K562 (cell line): ENCODE data around the gene CIART. TPM values are rescaled to one million over a fixed set of nuclear protein-coding genes. Genes with fewer than 3 reads are reported as not detected.
A peak's percentile ranks its signal among the peaks of the same experiment; 100 is the strongest.

ENCODE experiments used
- ATAC-seq: fragments of 200-7000 bp; cut with Tn5 transposase; 3 replicates; pipeline ENCODE4 v1.9.1; 2020; ENCODE audit warnings: moderate library complexity
- BruUV-seq: library from RNA; stranded (reverse); fragments of 400-500 nt; replicated peaks from 2 replicates; lab custom pipeline; 2021; lab: Mats Ljungman, UMichigan
- CTCF ChIA-PET: fragments of 300-600 bp; formaldehyde crosslinking; extraction: SDS; loops from one replicate; lab custom pipeline; 2021; ENCODE audit warnings: low intra/inter-chr PET ratio; lab: Yijun Ruan, JAX
- POLR2A ChIA-PET: fragments of 300-600, 350-650 bp; sonication (Branson Sonifier 250); formaldehyde crosslinking; extraction: SDS; loops from one replicate; lab custom pipeline; 2021; ENCODE audit warnings: antibody characterized with exemption, inconsistent platforms; lab: Yijun Ruan, JAX
- DNase-seq, 4 experiments: peaks; one replicate each; pipeline versions ENCODE4 v3.0.0 to v3.0.0-alpha.2; 2011 to 2018; ENCODE audit warnings: low spot score in 3 of 4, mixed read lengths in 3 of 4; ENCODE audit errors: extremely low read depth in 1 of 4
- FAIRE-seq: peaks from 2 replicates; lab custom pipeline; 2011; peaks lifted over from hg19 to GRCh38; lab: Jason Lieb, UNC
- H2AFZ ChIP-seq: 2 replicates; pipeline ENCODE4 v1.6.0; 2011; ENCODE audit warnings: low read depth, low read length, control low read depth, inconsistent platforms
- H3K27ac ChIP-seq: fragments of 200-600 bp; 3 replicates; pipeline ENCODE4 v1.8.0; 2011; ENCODE audit warnings: low read depth, mild to moderate bottlenecking, control low read depth, inconsistent platforms, low read length, moderate library complexity, mixed read lengths; ENCODE audit errors: extremely low read depth
- H3K27me3 ChIP-seq, 2 experiments: fragments of 300-600 bp in 1 of 2; 2 replicates in 1 of 2; 3 replicates in 1 of 2; pipeline versions ENCODE4 v1.6.0 to v1.8.0; 2011; ENCODE audit warnings: inconsistent platforms in 2 of 2, low read length in 2 of 2, mild to moderate bottlenecking in 1 of 2, mixed read lengths in 1 of 2, moderate library complexity in 1 of 2; ENCODE audit not compliant: control insufficient read depth in 2 of 2, insufficient read depth in 2 of 2
- H3K36me3 ChIP-seq: fragments of 300-600 bp; 3 replicates; pipeline ENCODE4 v1.8.0; 2011; ENCODE audit warnings: mild to moderate bottlenecking, low read length, inconsistent platforms; ENCODE audit not compliant: control insufficient read depth, insufficient read depth
- H3K4me1 ChIP-seq, 2 experiments: fragments of 200-600 bp in 1 of 2; replicated peaks in 1 of 2; 2 replicates in 1 of 2; 3 replicates in 1 of 2; pipeline versions ENCODE4 v1.5.1 to v1.8.0; 2011; ENCODE audit warnings: inconsistent platforms in 2 of 2, low read length in 2 of 2, mild to moderate bottlenecking in 1 of 2, mixed read lengths in 1 of 2, moderate library complexity in 1 of 2; ENCODE audit not compliant: control insufficient read depth in 2 of 2, insufficient read depth in 2 of 2
- H3K4me2 ChIP-seq: 2 replicates; pipeline ENCODE4 v1.6.1; 2011; ENCODE audit warnings: low read length, control low read depth, inconsistent platforms, mixed read lengths; ENCODE audit not compliant: insufficient read depth
- H3K4me3 ChIP-seq: fragments of 200-600 bp; sonication (generic), shearing (Covaris generic); 2 replicates; pipeline ENCODE4 v1.5.1; 2016; ENCODE audit warnings: control low read depth, inconsistent platforms
- H3K79me2 ChIP-seq: fragments of 200-600 bp; 3 replicates; pipeline ENCODE4 v1.8.0; 2011; ENCODE audit warnings: low read length, inconsistent platforms; ENCODE audit not compliant: control insufficient read depth, insufficient read depth
- H3K9ac ChIP-seq, 2 experiments: 2 replicates each; pipeline versions ENCODE4 v1.6.0 to v1.6.1; 2011; ENCODE audit warnings: low read depth in 2 of 2, low read length in 2 of 2, control low read depth in 1 of 2, inconsistent platforms in 1 of 2, mild to moderate bottlenecking in 1 of 2, mixed read lengths in 1 of 2; ENCODE audit not compliant: insufficient read depth in 1 of 2
- H3K9me1 ChIP-seq: one replicate; pipeline ENCODE4 v1.6.0; 2011; ENCODE audit warnings: inconsistent platforms, mild to moderate bottlenecking, low read length, moderate library complexity; ENCODE audit not compliant: control insufficient read depth, insufficient read depth
- H3K9me3 ChIP-seq: replicated peaks from 2 replicates; pipeline ENCODE4 v1.5.1; 2011; ENCODE audit warnings: low read depth, low read length, inconsistent platforms; ENCODE audit not compliant: control insufficient read depth, insufficient read depth
- H4K20me1 ChIP-seq: replicated peaks from 2 replicates; pipeline ENCODE4 v1.6.1; 2011; ENCODE audit warnings: low read length, inconsistent platforms, mixed read lengths; ENCODE audit not compliant: control insufficient read depth, insufficient read depth
- ILK ChIP-seq: fragments of 450-650 bp; IDR thresholded peaks from 2 replicates; pipeline ENCODE4 v1.6.1; 2016; ENCODE audit warnings: missing genetic modification characterization, low read depth, mild to moderate bottlenecking, missing compliant biosample characterization, moderate library complexity, borderline replicate concordance
- LEF1 ChIP-seq: fragments of 450-650 bp; IDR thresholded peaks from 2 replicates; pipeline ENCODE4 v1.6.1; 2016; ENCODE audit warnings: mild to moderate bottlenecking
- TBL1XR1 ChIP-seq, 2 experiments: IDR thresholded peaks; 2 replicates each; pipeline ENCODE4 v1.6.1; 2012; ENCODE audit warnings: improper control_type of control experiment in 2 of 2, low read length in 2 of 2, mild to moderate bottlenecking in 1 of 2
- ZNF766 ChIP-seq: fragments of 200-800 bp; sonication (Bioruptor generic); conservative IDR thresholded peaks from 2 replicates; pipeline ENCODE4 v1.6.1; 2016; ENCODE audit warnings: missing genetic modification characterization, missing compliant biosample characterization
- WGBS: fragments of 100-300 bp; shearing (Covaris generic); methylation state at CpG from one replicate; pipeline ENCODE4 v1.1.6; 2016; ENCODE audit warnings: low coverage, mixed read lengths; ENCODE audit not compliant: insufficient coverage; ENCODE audit errors: missing lambda C conversion rate; 5-methylcytosine and 5-hydroxymethylcytosine counted together
- in situ Hi-C: fragments of 300-500 bp; cut with MboI; formaldehyde crosslinking; loops from 4 replicates; pipeline ENCODE4 v1.15.0; 2018; ENCODE audit warnings: inconsistent platforms, mixed read lengths
- intact Hi-C: fragments of 100-400 bp; cut with micrococcal nuclease; formaldehyde crosslinking; loops from 2 replicates; pipeline ENCODE4 v1.14.2; 2022
- polyA plus RNA-seq, 8 experiments: library from polyadenylated mRNA; depleted of rRNA in 4 of 8; stranded (reverse) in 5 of 8; unstranded in 3 of 8; fragments of >200 nt; fragmentation: Nextera tagmentation in 2 of 8; fragmentation: Illumina TruSeq in 1 of 8; extraction: Ambion mirVana in 2 of 8; extraction: Trizol in 1 of 8; gene quantifications; 2 replicates each; pipeline versions ENCODE4 v1.2.1 to v1.2.3, GENCODE V29; 2011 to 2014; ENCODE audit warnings: inconsistent platforms in 1 of 8, missing spikeins in 1 of 8
- total RNA-seq, 7 experiments: library from RNA; depleted of rRNA in 6 of 7; stranded (reverse); fragments of >200 nt in 6 of 7; fragmentation: Illumina TruSeq in 2 of 7; extraction: Trizol in 2 of 7; gene quantifications; 2 replicates each; pipeline versions ENCODE4 v1.2.1 to v1.2.3, GENCODE V29; 2011 to 2021; ENCODE audit warnings: low replicate concordance in 1 of 7
- TF ChIP-seq, protein P1 (sequence below): fragments of 250-450 bp; sonication (Bioruptor Pico); IDR thresholded peaks from 2 replicates; pipeline ENCODE4 v1.5.0; 2021

Gene CIART
- total and polyA plus RNA-seq, 9 of the 15 experiments (the other 6 are each of a cell fraction or from before 2014, with no cell fraction given) = 0.07 to 0.35 (median 0.19) TPM; not detected in 2

- intact Hi-C loops = no loop called here
- CTCF ChIA-PET = no interaction called here
- ATAC-seq (peak; percentile 11; the same call in 1 of the 3 replicates), DNase-seq (peak in 1 of 4 experiments; percentile 39), FAIRE-seq (peak; percentile 29)
- no peaks in the 10 kb centered on the region for H3K9me1 ChIP-seq
- 0 out of 2 replicates have a peak, but pooled peaks have one; percentile 16 for TF ChIP-seq LEF1
- 0 out of 2 replicates have a peak, but pooled peaks have one; percentile 20 for TF ChIP-seq ILK (tag)
- TF ChIP-seq TBL1XR1 (IDR thresholded peaks at IDR 0.05; ENCODE audit: low read length in 2 of 2) = no peak
- TF ChIP-seq ZNF766 = no peak
- TF ChIP-seq, protein P1, sequence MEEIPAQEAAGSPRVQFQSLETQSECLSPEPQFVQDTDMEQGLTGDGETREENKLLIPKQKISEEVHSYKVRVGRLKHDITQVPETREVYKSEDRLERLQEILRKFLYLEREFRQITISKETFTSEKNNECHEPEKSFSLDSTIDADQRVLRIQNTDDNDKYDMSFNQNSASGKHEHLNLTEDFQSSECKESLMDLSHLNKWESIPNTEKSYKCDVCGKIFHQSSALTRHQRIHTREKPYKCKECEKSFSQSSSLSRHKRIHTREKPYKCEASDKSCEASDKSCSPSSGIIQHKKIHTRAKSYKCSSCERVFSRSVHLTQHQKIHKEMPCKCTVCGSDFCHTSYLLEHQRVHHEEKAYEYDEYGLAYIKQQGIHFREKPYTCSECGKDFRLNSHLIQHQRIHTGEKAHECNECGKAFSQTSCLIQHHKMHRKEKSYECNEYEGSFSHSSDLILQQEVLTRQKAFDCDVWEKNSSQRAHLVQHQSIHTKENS (CRISPR knock-in tag) = no peak
- TF ChIP-seq, all 486 proteins: peak for 2
- Histone ChIP-seq H3K4me1 (peaks cover 14 to 30% of the 10 kb centered on the region in 2 experiments), H3K4me2 (peak overlapping the region; percentile 47), H3K79me2 (peaks cover 6% of the 10 kb centered on the region), H3K36me3 (no peaks in the 10 kb centered on the region), H3K27me3 (no peaks in the 10 kb centered on the region), H4K20me1 (no peaks in the 10 kb centered on the region), H3K27ac (peak overlapping the region; percentile 20), H2AFZ (peak overlapping the region; percentile 86), H3K9me3 (no peaks in the 10 kb centered on the region), H3K4me3 (no peak overlapping the region), H3K9ac (no peak overlapping the region)
- 34% methylated on average over 4 of the region's 4 CpGs for whole genome bisulfite sequencing
- BruUV-seq = no TSS peak
- POLR2A ChIA-PET = interaction anchor here (0.5 to 3.9 kb wide), 3 partner anchors 16 to 163 kb away, joined by 3 to 15 read pairs (median 4); partner anchors contain the start of gene C1orf54
- in situ Hi-C loops = no loop called here
Measured at GRCh38 chr1:150288822-150289221, 6.5 kb downstream of the CIART start.
